Gastroesophageal sphincter (tissue), 3 donors: Measurements from ENCODE around the gene MASTL.

Experiments used
- CTCF ChIP-seq, 4 experiments: fragments of 200-600 bp in 2 of 4; fragments of 450-650 bp in 2 of 4; sonication (generic) in 1 of 4; IDR thresholded peaks; one replicate each; pipeline ENCODE4 v1.5.1; 2017 to 2019; ENCODE audit warnings: antibody characterized with exemption in 4 of 4, mild to moderate bottlenecking in 2 of 4, moderate library complexity in 2 of 4
- EP300 ChIP-seq: sonication (generic); formaldehyde crosslinking; IDR thresholded peaks from one replicate; pipeline ENCODE4 v1.6.1; 2017; ENCODE audit warnings: antibody characterized with exemption, mild to moderate bottlenecking
- POLR2A ChIP-seq, 2 donors: fragments of 450-650 bp; IDR thresholded peaks; one replicate each; pipeline ENCODE4 v1.6.1; 2017; ENCODE audit warnings: antibody characterized with exemption in 2 of 2, mild to moderate bottlenecking in 2 of 2, moderate library complexity in 1 of 2

GRCh38 chr10:27190508-27190907, 35.4 kb downstream of the MASTL start:
- TF ChIP-seq POLR2A (IDR thresholded peaks at IDR 0.05) (no peak), CTCF (IDR thresholded peaks at IDR 0.05) (no peak), EP300 (no peak)
